Activated gamma-delta T cell treated with anti-CD3 and anti-CD28 coated beads, Interleukin-2, amount 50 U/mL, for 16 hours (primary cell): ENCODE data around the gene RAB36.

Source experiments
- DNase-seq: peaks from one replicate; pipeline ENCODE4 v3.0.0-alpha.2; 2020; ENCODE audit warnings: low read depth

Gene RAB36

DNA sequence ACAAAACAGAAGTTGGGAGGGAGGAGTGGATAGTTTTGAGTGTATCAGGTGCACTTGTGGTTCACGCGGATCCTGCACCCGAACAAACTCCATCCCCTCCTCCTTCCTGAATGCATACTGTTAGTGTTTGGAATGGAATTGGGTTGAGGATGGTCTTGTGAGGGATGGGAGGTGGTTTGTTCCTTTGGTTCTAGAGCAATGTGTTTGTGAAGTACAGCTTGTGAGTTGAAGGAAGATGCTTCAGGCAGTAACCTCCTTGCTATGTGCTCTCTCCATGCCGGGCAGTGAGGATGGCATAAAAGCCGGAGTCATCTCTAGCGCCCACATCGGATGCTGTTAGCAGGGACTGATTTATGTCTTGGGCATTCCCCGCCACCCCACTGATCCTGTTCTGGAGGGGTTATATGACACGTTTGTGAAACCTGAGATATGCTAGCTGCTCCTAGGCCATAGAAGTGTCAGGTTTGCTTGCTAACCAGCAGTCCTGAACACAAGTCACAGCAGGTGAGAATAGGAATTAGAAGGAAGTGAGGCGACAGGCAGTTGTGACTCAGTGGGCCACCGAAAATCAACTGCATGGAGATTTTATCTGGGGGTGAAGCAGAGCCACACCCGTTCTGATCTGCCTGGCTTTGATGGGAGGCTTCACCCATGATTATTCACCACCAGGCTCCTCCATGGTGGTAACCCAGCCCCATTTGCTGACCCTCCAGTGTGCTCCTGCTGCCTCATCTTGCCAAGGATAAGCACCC, 37.2 kb downstream of the RAB36 start:
- DNase-seq: no peak

DNA sequence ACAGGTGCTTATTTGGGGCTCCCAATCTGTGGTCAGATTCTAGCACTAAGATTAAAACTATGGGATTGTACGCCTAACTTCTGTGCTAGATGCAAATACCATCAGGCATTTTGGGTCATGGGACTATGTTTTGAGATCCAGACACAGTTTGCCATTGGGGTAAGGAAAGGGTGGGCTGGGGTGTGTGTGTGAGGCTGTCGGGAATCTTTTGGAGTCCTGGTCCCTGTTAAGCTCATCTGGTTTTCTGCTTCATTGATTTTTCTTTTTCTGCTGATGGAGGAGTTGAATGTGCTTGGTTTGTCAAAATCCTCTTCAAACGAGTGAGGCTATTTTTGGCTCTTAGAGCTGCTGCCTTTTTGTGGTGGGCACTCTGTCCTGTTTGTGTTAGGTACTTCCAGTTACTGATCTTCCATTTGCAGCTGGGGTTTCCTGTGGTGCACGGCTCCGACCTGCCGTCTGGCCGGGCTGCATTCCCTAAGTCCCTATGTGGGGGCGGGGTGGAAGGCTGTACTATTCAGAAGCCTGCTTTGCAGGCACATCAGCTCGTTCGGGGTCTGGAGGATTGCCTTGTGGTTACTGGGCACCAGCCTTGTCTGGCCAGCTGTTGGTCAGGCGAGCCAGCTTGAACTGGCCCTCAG, 37.9 kb downstream of the RAB36 start:
- no peak for DNase-seq

- no peak for DNase-seq
These were observed 39.0 kb downstream of the RAB36 start for GRCh38 chr22:23184100-23184763.

- no peak for DNase-seq
These were observed 39.5 kb downstream of the RAB36 start for GRCh38 chr22:23184764-23185113.

GRCh38 chr22:23187211-23187610, 41.9 kb downstream of the RAB36 start:
- DNase-seq: no peak

DNA sequence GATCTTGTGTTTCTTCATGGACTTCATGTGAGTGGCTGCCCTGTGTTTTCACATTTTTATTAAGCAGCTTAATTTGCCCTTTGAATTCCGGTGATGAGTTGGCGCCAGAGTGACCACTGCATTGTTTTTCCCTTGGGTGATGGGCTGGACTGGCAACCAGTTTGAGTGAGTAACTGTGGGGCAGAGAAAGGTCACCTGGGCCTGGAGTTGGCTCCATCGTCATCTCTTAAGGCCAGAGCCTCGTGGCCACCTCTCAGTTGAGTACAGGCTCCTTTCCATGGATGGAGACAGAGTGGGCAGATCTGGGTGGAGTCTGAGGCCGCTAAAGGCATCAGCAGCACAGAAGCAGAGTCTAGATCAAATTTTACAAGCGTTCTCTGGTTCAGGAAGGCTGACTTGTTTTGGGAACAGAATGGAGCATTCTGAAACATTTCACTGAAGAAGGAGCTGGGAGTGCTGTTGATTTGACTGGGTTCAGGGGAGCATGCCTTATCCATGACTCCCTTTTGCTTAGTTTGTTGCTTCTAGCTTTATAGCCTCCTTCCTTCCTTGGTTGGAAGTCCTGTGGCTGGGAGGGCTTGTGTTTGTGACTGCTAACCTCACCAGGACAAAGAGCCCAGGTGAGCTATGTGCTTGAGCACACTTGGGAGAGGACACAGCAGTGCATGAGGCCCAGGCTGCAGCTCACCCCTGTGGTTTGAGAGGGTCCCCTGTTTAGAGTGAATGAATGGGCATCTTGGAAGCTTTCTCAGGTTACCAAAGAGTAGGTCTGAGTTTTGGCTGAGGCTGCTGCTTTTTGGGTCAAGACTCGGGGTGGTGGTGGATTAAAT, 42.8 kb downstream of the RAB36 start:
- DNase-seq: no peak

GRCh38 chr22:23190526-23190925, 45.2 kb downstream of the RAB36 start:
- no peak for DNase-seq

DNA sequence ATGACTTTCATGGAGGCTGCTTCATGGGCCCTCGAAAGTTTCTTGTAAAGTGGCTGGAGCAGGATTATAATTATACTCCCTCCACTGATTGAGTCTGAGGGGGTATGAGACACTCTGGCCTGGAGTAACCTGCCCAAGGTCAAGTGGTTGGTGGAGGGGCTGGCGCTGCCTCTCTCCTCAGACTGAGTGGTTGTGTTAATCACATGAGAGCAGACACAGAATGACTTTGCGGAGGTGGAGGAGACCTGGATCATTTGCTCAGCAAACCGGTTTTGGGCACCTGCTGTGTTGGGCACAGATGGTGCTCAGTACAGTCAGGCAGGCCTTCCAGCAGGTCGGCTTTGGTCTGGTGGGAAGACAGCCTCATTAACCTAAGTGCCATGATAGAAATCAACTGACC, 46.9 kb downstream of the RAB36 start:
- DNase-seq: no peak

DNA sequence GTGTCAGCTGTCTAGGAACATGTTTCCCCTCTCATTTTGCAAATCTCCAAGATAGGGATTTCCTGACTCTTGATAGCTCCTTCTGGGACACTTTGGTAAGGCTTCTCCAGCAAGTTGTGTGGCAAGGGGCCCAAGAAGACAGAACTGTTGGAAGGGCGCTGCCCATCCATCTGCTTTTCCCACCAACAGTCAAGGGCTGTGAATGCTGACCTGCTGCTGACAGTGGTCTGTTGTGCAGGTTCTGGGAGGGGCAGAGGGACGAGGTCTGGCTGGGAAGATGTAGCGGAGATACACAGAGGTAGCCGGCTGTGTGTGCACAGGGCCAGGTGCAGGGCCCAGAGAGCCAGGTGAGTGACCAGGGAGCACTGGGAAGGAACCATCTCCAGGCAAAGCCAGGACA, 47.3 kb downstream of the RAB36 start:
- DNase-seq: no peak

GRCh38 chr22:23193196-23193827, 48.0 kb downstream of the RAB36 start:
- DNase-seq: no peak

GRCh38 chr22:23193882-23194281, 48.6 kb downstream of the RAB36 start:
- no peak for DNase-seq

- DNase-seq: no peak
These were observed 50.9 kb downstream of the RAB36 start for GRCh38 chr22:23196165-23196564.

- no peak for DNase-seq
These were observed 52.6 kb downstream of the RAB36 start for GRCh38 chr22:23197836-23198235.

GRCh38 chr22:23199159-23199558, 53.9 kb downstream of the RAB36 start:
- no peak for DNase-seq

- DNase-seq: no peak
These were observed 55.6 kb downstream of the RAB36 start for GRCh38 chr22:23200898-23201297.

DNA sequence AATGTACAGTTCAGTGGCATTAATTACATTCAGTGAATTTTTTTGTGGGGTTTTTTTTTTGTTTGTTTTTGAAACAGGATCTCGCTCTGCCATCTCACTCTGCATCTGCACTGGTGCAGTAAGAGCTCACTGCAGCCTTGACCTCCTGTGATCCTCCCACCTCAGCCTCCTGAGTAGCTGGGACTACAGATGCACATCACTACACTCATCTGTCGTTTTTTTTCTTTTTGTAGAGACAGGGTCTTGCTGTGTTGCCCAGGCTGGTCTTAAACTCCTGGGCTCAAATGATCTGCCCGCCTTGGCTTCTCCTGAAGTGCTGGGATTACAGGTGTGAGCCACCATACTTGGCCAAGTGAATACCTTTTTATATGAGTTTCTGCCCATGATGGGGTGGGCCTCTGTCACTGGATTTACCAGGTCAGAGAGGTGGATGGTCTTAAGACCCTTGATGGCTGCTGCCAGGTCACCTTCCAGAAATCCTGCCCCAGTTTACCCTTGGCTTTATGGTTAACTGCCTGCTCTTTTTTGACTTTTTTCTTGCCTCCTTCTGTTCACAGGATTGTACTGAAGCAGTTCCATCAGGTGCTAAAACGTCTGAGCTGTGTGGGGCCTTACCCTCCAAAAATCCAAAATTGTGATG, 57.7 kb downstream of the RAB36 start:
- no peak for DNase-seq

GRCh38 chr22:23203452-23204124, 58.3 kb downstream of the RAB36 start:
- no peak for DNase-seq

GRCh38 chr22:23204125-23204488, 58.8 kb downstream of the RAB36 start:
- no peak for DNase-seq

DNA sequence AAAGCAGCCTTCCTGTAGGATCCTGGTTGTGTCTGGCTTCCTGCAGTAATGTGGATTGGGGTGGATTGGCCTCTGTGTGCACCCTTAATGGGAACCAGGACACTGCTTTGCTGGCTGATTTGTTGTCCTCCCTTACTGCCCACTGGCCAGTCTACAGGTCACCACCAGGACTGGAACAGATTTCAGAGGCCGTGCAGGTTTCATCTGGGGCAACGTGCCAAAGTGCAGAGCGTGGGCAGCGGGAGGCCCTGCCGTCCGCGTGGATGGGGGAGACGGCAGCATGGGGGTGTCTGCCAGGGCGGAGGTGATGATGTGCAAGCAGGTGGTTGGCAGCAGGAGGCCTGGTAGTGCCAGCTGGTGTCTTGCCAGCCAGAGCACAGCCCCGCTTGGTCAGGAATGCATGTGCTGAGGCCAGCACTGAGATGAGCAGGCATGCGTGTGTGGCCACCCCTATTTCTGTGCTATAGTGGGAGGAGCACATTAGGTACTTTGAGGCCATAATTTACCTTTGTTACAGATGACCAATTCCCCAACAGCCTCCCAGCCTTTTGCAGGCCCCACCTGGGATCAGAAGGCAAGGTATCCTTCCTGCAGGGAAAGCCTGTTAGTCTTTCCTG, 59.4 kb downstream of the RAB36 start:
- no peak for DNase-seq

DNA sequence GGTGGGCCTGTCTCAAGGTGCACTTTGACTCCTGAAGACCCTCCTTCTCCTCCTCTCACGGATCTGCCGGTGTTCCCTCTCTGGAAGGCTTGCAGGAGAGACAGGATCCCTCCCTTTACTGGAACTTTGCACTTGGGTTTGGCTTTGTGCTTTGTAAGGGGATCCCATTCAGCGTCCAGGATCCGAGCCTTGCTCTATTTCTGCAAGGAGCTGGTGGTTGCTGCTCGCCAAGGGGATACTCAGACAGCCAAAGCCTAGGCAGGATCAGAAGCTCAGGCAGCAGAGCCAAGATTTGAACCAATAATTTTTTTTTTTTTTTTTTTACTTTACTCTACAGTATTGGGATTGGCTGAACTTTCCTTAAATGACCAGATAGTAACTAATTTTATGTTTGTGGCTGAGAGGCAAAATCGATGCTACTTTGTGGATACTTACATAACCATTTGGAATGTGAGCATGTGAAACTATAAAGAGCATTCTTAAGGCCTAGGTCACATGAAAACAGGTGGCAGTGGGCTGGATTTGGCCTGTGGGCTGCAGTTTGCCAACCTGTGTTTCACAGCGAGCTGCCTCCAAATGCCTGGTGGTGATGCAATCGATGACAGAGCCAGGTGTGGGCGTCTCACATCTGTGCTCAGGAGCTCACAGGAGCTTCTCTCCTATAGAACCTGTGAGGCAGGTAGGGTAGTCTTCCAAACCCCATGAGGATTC, 60.2 kb downstream of the RAB36 start:
- DNase-seq: no peak
